ENCODE measurements around the gene LAMA5.

Gene LAMA5

GRCh38 chr20:62282877-62283503, 84.1 kb downstream of the LAMA5 start:
- FAIRE-seq, result no peak

GRCh38 chr20:62282103-62282502, 85.0 kb downstream of the LAMA5 start:
- no peak for FAIRE-seq

GRCh38 chr20:62281161-62281933, 85.8 kb downstream of the LAMA5 start:
- no peak for FAIRE-seq

- no peak for FAIRE-seq
Measured at GRCh38 chr20:62280303-62280702, 86.8 kb downstream of the LAMA5 start.

- no peak for FAIRE-seq
Measured at GRCh38 chr20:62277253-62277652, 89.9 kb downstream of the LAMA5 start.

- FAIRE-seq, result no peak
Measured at GRCh38 chr20:62276439-62276838, 90.7 kb downstream of the LAMA5 start.

- FAIRE-seq, result no peak
Measured at GRCh38 chr20:62275219-62275618, 91.9 kb downstream of the LAMA5 start.

GRCh38 chr20:62274332-62274950, 92.7 kb downstream of the LAMA5 start:
- no peak for FAIRE-seq

- FAIRE-seq, result no peak
Measured at GRCh38 chr20:62273416-62273815, 93.7 kb downstream of the LAMA5 start.

- no peak for FAIRE-seq
Measured at GRCh38 chr20:62272200-62272599, 94.9 kb downstream of the LAMA5 start.

GRCh38 chr20:62269871-62270270, 97.2 kb downstream of the LAMA5 start:
- no peak for FAIRE-seq

GRCh38 chr20:62269378-62269777, 97.7 kb downstream of the LAMA5 start:
- FAIRE-seq, result no peak

- FAIRE-seq, result no peak
Measured at GRCh38 chr20:62268228-62268900, 98.7 kb downstream of the LAMA5 start.

- no peak for FAIRE-seq
Measured at GRCh38 chr20:62267543-62267942, 99.6 kb downstream of the LAMA5 start.

GRCh38 chr20:62266851-62267250, 100.3 kb downstream of the LAMA5 start:
- FAIRE-seq, result no peak

GRCh38 chr20:62266340-62266739, 100.8 kb downstream of the LAMA5 start:
- FAIRE-seq, result no peak

GRCh38 chr20:62265365-62265764, 101.7 kb downstream of the LAMA5 start:
- FAIRE-seq, result no peak

- no peak for FAIRE-seq
Measured at GRCh38 chr20:62263396-62263795, 103.7 kb downstream of the LAMA5 start.

- FAIRE-seq, result no peak
Measured at GRCh38 chr20:62262064-62262463, 105.0 kb downstream of the LAMA5 start.

GRCh38 chr20:62259294-62259565, 107.9 kb downstream of the LAMA5 start:
- no peak for FAIRE-seq
